ENCODE measurements around the gene SPPL2B. TPM values are rescaled to one million over a fixed set of nuclear protein-coding genes. Genes with fewer than 3 reads are reported as not detected.
"Not testable (repeated sequence)": the region's sequence is repeated elsewhere in the genome, so short reads cannot be mapped to it uniquely, and the experiment has no call there.

The SPPL2B gene
- total RNA-seq, 6 experiments from 2014 or later: 32.9 to 41.8 (median 33.9) TPM

DNA sequence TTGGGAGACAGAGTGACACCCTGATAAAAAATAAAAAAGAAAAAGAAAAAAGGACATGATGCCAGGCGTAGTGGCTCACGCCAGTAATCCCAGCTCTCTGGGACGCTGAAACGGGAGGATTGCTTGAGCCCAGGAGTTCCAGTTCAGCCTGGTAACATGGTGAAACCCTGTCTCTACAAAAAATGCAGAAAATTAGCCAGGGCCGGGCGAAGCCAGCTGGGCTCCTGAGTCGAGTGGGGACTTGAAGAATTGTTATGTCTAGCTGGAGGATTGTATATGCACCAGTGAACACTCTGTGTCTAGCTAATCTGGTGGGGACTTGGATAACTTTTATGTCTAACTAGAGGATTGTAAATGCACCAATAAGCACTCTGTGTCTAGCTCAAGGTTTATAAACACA, 63.9 kb downstream of the SPPL2B start:
- Mint-ChIP-seq H3K27ac (no peak overlapping the region), H3K27me3 (ENCODE audit: insufficient read depth) (peaks cover 10% of the 10 kb centered on the region), H3K9me3 (peaks cover 8% of the 10 kb centered on the region; the same call in 1 of the 2 replicates), H3K4me3 (no peak overlapping the region), H3K36me3 (ENCODE audit: low read depth) (no peaks in the 10 kb centered on the region; the same call in 1 of the 2 replicates), H3K4me1 (ENCODE audit: low read depth) (peaks cover 5% of the 10 kb centered on the region; the same call in 1 of the 2 replicates)
- TF ChIP-seq, protein P1, sequence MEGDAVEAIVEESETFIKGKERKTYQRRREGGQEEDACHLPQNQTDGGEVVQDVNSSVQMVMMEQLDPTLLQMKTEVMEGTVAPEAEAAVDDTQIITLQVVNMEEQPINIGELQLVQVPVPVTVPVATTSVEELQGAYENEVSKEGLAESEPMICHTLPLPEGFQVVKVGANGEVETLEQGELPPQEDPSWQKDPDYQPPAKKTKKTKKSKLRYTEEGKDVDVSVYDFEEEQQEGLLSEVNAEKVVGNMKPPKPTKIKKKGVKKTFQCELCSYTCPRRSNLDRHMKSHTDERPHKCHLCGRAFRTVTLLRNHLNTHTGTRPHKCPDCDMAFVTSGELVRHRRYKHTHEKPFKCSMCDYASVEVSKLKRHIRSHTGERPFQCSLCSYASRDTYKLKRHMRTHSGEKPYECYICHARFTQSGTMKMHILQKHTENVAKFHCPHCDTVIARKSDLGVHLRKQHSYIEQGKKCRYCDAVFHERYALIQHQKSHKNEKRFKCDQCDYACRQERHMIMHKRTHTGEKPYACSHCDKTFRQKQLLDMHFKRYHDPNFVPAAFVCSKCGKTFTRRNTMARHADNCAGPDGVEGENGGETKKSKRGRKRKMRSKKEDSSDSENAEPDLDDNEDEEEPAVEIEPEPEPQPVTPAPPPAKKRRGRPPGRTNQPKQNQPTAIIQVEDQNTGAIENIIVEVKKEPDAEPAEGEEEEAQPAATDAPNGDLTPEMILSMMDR (IDR thresholded peaks at IDR 0.05): no peak
- no peak for DNase-seq

DNA sequence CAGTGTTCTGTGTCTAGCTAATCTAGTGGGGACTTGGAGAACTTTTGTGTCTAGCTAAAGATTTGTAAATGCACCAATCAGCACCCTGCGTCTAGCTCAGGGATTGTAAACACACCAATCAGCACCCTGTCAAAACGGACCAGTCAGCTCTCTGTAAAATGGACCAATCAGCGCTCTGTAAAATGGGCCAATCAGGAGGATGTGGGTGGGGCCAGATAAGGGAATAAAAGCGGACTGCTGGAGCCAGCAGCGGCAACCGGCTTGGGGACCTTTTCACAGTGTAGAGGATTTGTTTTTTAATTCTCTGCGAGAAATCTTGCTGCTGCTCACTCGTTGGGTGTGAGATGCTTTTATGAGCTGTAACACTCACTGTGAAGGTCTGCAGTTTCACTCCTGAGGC, 64.4 kb downstream of the SPPL2B start:
- H3K27me3 Mint-ChIP-seq (ENCODE audit: insufficient read depth); H3K36me3 Mint-ChIP-seq (ENCODE audit: low read depth); H3K27ac Mint-ChIP-seq; DNase-seq; H3K4me1 Mint-ChIP-seq (ENCODE audit: low read depth); H3K9me3 Mint-ChIP-seq; H3K4me3 Mint-ChIP-seq: not testable (repeated sequence)

GRCh38 chr19:2394054-2394441, 65.6 kb downstream of the SPPL2B start:
- Mint-ChIP-seq H3K9me3 (peaks cover 8% of the 10 kb centered on the region; the same call in 1 of the 2 replicates), H3K36me3 (ENCODE audit: low read depth) (no peaks in the 10 kb centered on the region; the same call in 1 of the 2 replicates), H3K27me3 (ENCODE audit: insufficient read depth) (peaks cover 8% of the 10 kb centered on the region), H3K4me3 (no peak overlapping the region), H3K27ac (no peak overlapping the region), H3K4me1 (ENCODE audit: low read depth) (peaks cover 5% of the 10 kb centered on the region; the same call in 1 of the 2 replicates)
- TF ChIP-seq, protein P1 (IDR thresholded peaks at IDR 0.05): no peak
- no peak for DNase-seq

DNA sequence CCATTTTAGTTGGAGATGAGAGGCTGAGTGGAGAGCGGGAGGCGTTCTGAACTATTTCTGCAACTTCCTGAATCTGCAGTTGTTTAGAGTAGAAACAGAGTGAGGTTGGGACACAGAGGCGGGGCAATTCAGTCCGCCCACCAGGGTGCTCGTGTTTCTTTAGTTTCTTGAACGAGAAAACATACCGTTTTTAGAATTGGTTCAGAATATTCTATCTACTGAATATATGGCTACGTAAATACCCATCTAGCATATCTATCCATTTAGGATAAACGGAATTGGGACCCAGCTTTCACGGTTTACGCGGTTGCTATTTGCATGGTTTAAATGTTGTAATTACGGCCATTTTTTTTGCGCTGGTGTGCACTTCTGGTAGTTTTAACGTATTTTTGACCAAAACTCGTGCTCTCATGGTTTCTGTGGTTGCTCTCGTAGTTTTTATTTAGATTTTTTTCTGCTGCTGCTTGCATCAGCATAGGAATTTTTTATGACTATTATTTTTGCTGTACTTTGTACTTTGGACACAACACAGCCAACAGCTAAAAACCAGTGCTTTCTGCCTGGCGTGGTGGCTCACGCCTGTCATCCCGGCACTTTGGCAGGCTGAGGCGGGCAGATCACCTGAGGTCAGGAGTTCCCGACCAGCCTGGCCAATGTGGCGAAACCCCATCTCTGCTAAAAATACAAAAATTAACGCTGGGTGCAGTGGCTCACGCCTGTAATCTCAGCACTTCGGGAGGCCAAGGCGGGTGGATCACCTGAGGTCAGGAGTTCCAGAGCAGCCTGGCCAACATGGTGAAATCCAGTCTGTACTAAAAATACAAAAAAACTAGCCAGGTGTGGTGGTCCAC, 66.2 kb downstream of the SPPL2B start:
- TF ChIP-seq, protein P1 (IDR thresholded peaks at IDR 0.05): no peak
- Mint-ChIP-seq H3K9me3 (peaks cover 8% of the 10 kb centered on the region; the same call in 1 of the 2 replicates), H3K4me3 (no peak overlapping the region), H3K36me3 (ENCODE audit: low read depth) (no peaks in the 10 kb centered on the region; the same call in 1 of the 2 replicates), H3K4me1 (ENCODE audit: low read depth) (peaks cover 5% of the 10 kb centered on the region; the same call in 1 of the 2 replicates), H3K27ac (no peak overlapping the region), H3K27me3 (ENCODE audit: insufficient read depth) (peaks cover 8% of the 10 kb centered on the region)
- no peak for DNase-seq

- DNase-seq; H3K4me1 Mint-ChIP-seq (ENCODE audit: low read depth); H3K27me3 Mint-ChIP-seq (ENCODE audit: insufficient read depth); H3K9me3 Mint-ChIP-seq; H3K36me3 Mint-ChIP-seq (ENCODE audit: low read depth); H3K4me3 Mint-ChIP-seq; H3K27ac Mint-ChIP-seq: not testable (repeated sequence)
These were observed 66.9 kb downstream of the SPPL2B start for GRCh38 chr19:2395293-2395829.

DNA sequence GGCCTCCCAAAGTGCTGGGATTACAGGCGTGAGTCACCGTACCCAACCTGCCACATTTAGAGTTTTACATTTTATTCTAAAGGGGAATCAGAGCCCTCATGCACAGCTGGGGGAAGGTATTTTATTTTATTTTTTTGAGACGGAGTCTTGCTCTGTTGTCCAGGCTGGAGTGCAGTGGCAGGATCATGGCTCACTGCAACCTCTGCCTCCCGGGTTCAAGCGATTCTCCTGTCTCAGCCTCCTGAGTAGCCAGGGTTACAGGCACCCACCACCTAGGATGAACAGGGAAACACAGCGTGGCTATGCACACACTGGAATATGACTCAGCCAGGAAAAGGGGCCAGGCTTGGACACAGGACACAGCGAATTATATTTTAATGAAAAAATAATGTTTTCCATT, 68.7 kb downstream of the SPPL2B start:
- H3K27me3 Mint-ChIP-seq (ENCODE audit: insufficient read depth): peaks cover 10% of the 10 kb centered on the region; the same call in 1 of the 2 replicates
- H3K4me1 Mint-ChIP-seq (ENCODE audit: low read depth); H3K27ac Mint-ChIP-seq; DNase-seq; H3K36me3 Mint-ChIP-seq (ENCODE audit: low read depth); H3K9me3 Mint-ChIP-seq; H3K4me3 Mint-ChIP-seq: not testable (repeated sequence)

DNA sequence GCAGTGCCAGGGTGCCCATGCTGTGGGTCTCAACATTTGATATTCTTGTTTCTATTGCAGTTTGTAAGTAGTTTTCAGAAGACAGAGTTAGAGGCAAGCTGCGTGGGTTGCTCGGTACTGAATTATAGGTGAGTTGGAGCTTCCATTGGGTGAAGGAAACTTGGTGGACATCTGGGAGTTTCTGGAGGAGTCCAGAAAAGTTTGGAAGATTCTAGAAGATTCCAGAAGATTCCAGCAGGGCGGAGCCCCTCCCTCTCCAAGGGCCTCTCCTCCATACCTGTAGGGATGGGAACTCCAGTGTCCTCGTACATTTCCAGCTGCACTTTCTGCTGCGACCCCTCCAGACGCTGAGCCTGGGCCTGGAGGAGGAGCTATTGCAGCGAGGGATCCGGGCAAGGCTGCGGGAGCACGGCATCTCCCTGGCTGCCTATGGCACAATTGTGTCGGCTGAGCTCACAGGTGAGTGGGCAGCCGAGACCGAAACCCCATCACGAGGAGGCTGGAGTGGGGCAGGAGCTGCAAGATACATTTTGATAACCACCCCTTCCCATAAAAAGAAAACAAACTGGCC, 70.3 kb downstream of the SPPL2B start:
- Mint-ChIP-seq H3K36me3 (ENCODE audit: low read depth) (no peaks in the 10 kb centered on the region), H3K27me3 (ENCODE audit: insufficient read depth) (peaks cover 7% of the 10 kb centered on the region), H3K4me3 (no peak overlapping the region), H3K9me3 (peaks cover 6% of the 10 kb centered on the region), H3K27ac (no peak overlapping the region), H3K4me1 (ENCODE audit: low read depth) (no peaks in the 10 kb centered on the region)
- TF ChIP-seq, protein P1 (IDR thresholded peaks at IDR 0.05): no peak
- DNase-seq: no peak

Measured in HFFc6 (cell line).